Muscle of arm (tissue), 12 donors: Measurements from ENCODE around the gene CXorf58. TPM values are rescaled to one million over a fixed set of nuclear protein-coding genes. Genes with fewer than 3 reads are reported as not detected.
"Not testable (repeated sequence)": the region's sequence is repeated elsewhere in the genome, so short reads cannot be mapped to it uniquely, and the experiment has no call there.

ENCODE experiments used
- DNase-seq: peaks from one replicate; pipeline ENCODE4 v3.0.0-alpha.2; 2013
- polyA plus RNA-seq, 12 donors: library from polyadenylated mRNA; unstranded; fragments of 120-200 nt; gene quantifications; one replicate each; pipeline ENCODE4 v1.2.1, GENCODE V29; 2013; ENCODE audit not compliant: insufficient read length in 12 of 12

The CXorf58 gene
- polyA plus RNA-seq, 12 donors: 0.09 to 0.15 (median 0.11) TPM; not detected in 7

DNA sequence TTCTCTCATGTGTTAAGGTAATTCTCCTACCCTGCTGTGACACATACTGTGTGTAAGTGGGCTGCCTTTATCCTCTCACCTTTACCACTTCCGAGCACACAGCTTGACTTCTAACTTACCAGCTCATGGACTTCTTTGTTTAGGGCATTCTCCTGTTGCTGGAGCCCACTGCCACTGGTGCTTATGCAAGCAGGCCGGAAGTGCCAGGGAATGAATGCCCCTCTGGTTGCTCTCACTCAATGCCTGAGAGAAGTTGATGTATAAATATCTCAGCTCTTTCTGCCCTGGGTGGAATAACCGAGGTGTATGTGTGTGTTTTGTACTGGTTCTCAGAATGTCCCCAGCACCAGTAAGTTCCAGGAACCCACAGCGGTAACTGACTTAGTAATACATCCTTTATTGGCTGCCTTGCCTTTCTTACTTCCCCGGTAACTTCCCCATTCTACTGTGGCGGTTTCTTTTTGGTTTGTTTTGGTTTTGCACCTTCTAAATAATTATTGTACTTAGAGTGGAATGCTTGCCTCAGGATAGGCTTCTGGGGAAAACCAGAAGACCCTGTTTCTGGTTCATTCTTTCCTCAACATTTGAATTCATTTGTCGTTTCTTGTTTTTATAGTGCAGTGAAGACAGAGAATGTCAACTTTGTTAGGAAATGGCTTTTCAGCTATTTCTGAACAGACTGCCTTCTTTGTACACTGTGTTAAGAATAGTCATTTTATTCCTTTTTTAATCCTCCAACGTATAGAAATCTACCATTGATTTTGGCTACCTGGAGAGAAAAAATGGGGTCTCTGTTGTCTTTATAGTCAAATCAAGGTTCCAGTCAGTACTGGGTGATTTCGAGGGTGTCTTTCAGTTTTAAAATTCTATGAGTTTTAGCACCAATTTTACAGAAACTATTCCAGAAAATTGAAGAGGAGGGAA is 45.4 kb downstream of the CXorf58 start:
- DNase-seq: no peak

DNA sequence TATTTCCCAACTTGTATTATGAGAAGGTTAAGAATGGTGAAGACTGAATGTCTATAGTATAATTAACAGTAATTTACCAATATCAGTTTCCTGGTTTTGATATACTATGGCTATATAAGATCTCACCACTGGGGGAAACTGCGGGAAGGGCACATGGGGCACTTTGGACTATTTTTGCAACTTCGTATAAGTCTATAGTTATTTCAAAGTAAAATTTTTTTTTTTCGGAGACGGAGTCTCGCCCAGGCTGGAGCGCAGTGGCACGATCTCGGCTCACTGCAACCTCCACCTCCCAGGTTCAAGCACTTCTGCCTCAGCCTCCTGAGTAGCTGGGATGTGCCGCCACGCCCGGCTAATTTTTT is 46.1 kb downstream of the CXorf58 start:
- no peak for DNase-seq

- DNase-seq: no peak
These were observed 46.6 kb downstream of the CXorf58 start for GRCh38 chrX:23954396-23954795.

- DNase-seq: no peak
These were observed 52.0 kb downstream of the CXorf58 start for GRCh38 chrX:23959781-23960180.

- DNase-seq: no peak
These were observed 56.4 kb downstream of the CXorf58 start for GRCh38 chrX:23964191-23964590.

GRCh38 chrX:23965630-23966029 is 57.8 kb downstream of the CXorf58 start:
- not testable (repeated sequence) for DNase-seq

DNA sequence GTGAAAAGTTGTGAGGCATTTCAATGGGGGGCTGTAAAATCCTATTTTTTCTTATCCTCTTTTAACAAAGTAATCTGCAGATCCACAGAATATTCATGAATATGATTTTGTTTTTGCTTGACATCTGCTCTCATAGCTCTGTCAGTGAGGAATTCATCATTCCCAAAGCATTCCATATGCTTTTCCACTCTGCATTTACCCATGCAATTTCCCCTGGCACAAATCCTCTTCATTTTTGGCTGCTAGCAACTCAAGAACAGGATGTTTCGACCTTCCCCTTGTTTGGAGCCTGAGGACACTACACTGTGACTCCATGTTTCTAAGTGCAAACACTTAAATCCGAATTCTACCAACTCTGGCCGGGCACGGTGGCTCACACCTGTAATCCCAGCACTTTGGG is 70.7 kb downstream of the CXorf58 start:
- peak; percentile 21 for DNase-seq

- no peak for DNase-seq
These were observed 72.2 kb downstream of the CXorf58 start for GRCh38 chrX:23980011-23980441.

DNA sequence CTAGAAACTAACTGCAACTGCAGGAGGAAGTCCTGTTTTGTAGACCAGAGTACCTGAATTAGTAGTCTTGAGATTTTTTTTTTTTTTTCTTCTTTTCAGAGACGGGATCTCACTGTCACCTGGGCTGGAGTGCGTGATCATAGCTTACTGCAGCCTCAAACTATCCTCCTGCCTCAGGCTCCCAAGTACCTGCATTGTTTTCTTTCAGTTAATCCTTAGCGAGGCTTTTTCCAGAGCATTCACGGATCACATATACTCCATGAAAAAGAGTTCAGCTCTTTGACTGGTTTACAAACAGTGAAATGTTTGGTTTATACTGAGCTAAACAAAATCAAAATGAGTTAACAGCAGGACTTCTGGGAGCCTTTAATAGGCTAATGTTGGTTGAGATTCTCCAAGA is 73.4 kb downstream of the CXorf58 start:
- no peak for DNase-seq

DNA sequence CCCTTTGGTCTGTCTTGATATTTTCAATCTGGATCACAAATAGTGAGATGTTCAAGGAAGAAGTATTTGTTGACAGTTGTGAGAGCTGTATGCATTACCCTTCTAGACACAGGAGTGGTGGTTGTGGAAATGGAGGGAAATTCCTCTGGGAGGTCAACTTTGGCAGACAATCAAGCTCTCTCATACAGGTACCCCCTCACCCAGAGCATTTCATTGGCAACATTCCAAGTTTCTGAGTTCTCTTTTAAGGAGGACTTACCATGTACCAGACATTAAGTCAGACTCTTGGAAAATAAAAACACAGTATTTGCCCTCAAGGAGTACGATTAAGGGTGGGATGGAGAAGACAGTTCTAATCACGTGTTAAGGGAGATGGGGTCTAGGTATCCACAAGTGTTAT is 73.9 kb downstream of the CXorf58 start:
- no peak for DNase-seq

DNA sequence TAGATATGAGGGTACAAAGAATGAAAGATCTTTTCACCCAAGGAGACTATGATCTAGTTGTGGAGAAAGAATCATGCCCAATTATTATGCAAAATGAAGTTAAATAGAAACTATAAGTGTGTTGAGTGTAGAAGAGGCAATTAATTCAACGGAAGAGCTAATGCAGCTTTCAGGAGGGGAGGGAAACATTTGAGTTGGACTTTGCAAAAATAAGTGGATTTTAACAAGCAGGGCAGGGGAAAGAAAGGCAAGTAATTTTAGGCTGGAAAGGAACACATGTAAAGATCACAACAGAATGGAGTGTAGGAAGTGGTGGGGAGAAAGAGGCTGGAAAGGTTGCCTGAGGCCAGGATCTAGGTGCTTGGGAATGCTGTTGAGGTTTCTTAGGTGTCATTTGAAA is 75.1 kb downstream of the CXorf58 start:
- no peak for DNase-seq

Other genes with a start within 250 kb of the CXorf58 start
- 100 to 1,000 TPM in 3 of 12 donors, 10 to 100 TPM in 8, not detected in 1; 31.7 to 147 (median 87.3) TPM for gene PRDX4, start 240.5 kb upstream of the CXorf58 start, polyA plus RNA-seq
- 10 to 100 TPM in 11 of 12 donors, not detected in 1; 39.2 to 83.5 (median 60.2) TPM for gene ACOT9, start 164.7 kb upstream of the CXorf58 start, polyA plus RNA-seq
- gene SAT1, start 124.8 kb upstream of the CXorf58 start, polyA plus RNA-seq: 100 to 1,000 TPM in 2 of 12 donors, 10 to 100 TPM in 9, not detected in 1; 31.7 to 113 (median 46.3) TPM
- 10 to 100 TPM in 11 of 12 donors, not detected in 1; 13.5 to 37.0 (median 19.6) TPM for gene APOO, start 68 bp upstream of the CXorf58 start, polyA plus RNA-seq
- 10 to 100 TPM in 11 of 12 donors, not detected in 1; 10.1 to 14.0 (median 12.3) TPM for gene KLHL15, start 119.2 kb downstream of the CXorf58 start, polyA plus RNA-seq
- gene EIF2S3, start 146.9 kb downstream of the CXorf58 start, polyA plus RNA-seq: 1,000 to 10,000 TPM in 1 of 12 donors, 100 to 1,000 TPM in 11; 101 to 2,108 (median 144) TPM
- gene ZFX, start 241.7 kb downstream of the CXorf58 start, polyA plus RNA-seq: 10 to 100 TPM in 11 of 12 donors, not detected in 1; 17.4 to 39.6 (median 25.3) TPM